Inflammatory macrophage treated with lipopolysaccharide for 1 hour (primary cell): ENCODE results near the gene PTPRN2.
"Not testable (repeated sequence)": the region's sequence is repeated elsewhere in the genome, so short reads cannot be mapped to it uniquely, and the experiment has no call there.

ENCODE experiments used
- DNase-seq, 2 donors: peaks; one replicate each; pipeline ENCODE4 v3.0.0-alpha.2; 2020 to 2022

Gene PTPRN2

GRCh38 chr7:157789094-157789493 lies 798.5 kb downstream of the PTPRN2 start:
- DNase-seq, result no peak

GRCh38 chr7:157788573-157788972 lies 799.0 kb downstream of the PTPRN2 start:
- no peak for DNase-seq

- no peak for DNase-seq
Observed at GRCh38 chr7:157787275-157787701, 800.3 kb downstream of the PTPRN2 start.

GRCh38 chr7:157786375-157787274 lies 801.0 kb downstream of the PTPRN2 start:
- DNase-seq, result no peak

- no peak for DNase-seq
Observed at GRCh38 chr7:157785486-157786186, 802.0 kb downstream of the PTPRN2 start.

- DNase-seq, result no peak
Observed at GRCh38 chr7:157784979-157785441, 802.6 kb downstream of the PTPRN2 start.

- no peak for DNase-seq
Observed at GRCh38 chr7:157784041-157784835, 803.4 kb downstream of the PTPRN2 start.

GRCh38 chr7:157782041-157782440 lies 805.6 kb downstream of the PTPRN2 start:
- DNase-seq, result no peak

- DNase-seq, result no peak
Observed at GRCh38 chr7:157780721-157781120, 806.9 kb downstream of the PTPRN2 start.

GRCh38 chr7:157780312-157780711 lies 807.3 kb downstream of the PTPRN2 start:
- no peak for DNase-seq

GRCh38 chr7:157779206-157779605 lies 808.4 kb downstream of the PTPRN2 start:
- no peak for DNase-seq

- DNase-seq, result not testable (repeated sequence)
Observed at GRCh38 chr7:157777194-157777762, 810.3 kb downstream of the PTPRN2 start.

GRCh38 chr7:157775560-157776332 lies 811.9 kb downstream of the PTPRN2 start:
- no peak for DNase-seq

GRCh38 chr7:157775021-157775559 lies 812.5 kb downstream of the PTPRN2 start:
- no peak for DNase-seq

- DNase-seq, result no peak
Observed at GRCh38 chr7:157774495-157774894, 813.1 kb downstream of the PTPRN2 start.

- no peak for DNase-seq
Observed at GRCh38 chr7:157773361-157773760, 814.3 kb downstream of the PTPRN2 start.

GRCh38 chr7:157772486-157773130 lies 815.0 kb downstream of the PTPRN2 start:
- DNase-seq, result no peak

GRCh38 chr7:157771689-157772088 lies 815.9 kb downstream of the PTPRN2 start:
- DNase-seq, result no peak

GRCh38 chr7:157770716-157771320 lies 816.8 kb downstream of the PTPRN2 start:
- no peak for DNase-seq

GRCh38 chr7:157769526-157770215 lies 818.0 kb downstream of the PTPRN2 start:
- DNase-seq, result peak; percentile 31 to 41
